Measurements from ENCODE around the gene CHCHD2.

DNA sequence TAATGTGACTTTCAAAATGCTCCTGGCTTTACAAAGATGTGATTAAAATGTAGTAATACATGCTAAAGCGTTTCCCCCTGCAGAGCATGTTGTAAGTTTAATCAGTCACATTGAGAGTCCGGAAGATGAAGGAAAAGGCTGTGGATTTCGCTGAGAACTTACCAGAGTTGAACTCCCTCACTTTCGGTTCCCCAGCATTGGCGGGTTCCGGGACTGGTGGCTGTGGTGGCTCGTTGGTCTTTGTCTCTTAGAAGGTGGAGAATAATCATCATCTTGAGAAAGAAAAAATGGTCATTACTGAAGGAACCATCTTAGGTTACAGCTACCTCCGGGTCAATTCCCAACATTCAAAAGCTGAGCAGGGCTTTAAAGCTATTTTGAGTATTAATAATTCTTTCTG lies 19.6 kb upstream of the CHCHD2 start:
- TF ChIP-seq CTCF (IDR thresholded peaks at IDR 0.05; ENCODE audit: insufficient read depth, low read length) (no peak), GABPA (IDR thresholded peaks at IDR 0.05; ENCODE audit: low read depth) (no peak)
